Left hindlimb (tissue), 1 donor: ENCODE measurements around the gene LINGO4.
"Not testable (repeated sequence)": the region's sequence is repeated elsewhere in the genome, so short reads cannot be mapped to it uniquely, and the experiment has no call there.

Experiments used
- DNase-seq: peaks from one replicate; pipeline ENCODE4 v3.0.0-alpha.2; 2018

The LINGO4 gene

GRCh38 chr1:151780736-151781135 is 24.5 kb downstream of the LINGO4 start:
- not testable (repeated sequence) for DNase-seq

GRCh38 chr1:151779852-151780251 is 25.4 kb downstream of the LINGO4 start:
- DNase-seq = no peak

GRCh38 chr1:151777317-151777716 is 27.9 kb downstream of the LINGO4 start:
- DNase-seq = no peak

- no peak for DNase-seq
Measured at GRCh38 chr1:151776665-151777062, 28.6 kb downstream of the LINGO4 start.

- DNase-seq = no peak
Measured at GRCh38 chr1:151775894-151776664, 29.1 kb downstream of the LINGO4 start.

- no peak for DNase-seq
Measured at GRCh38 chr1:151774256-151774922, 30.8 kb downstream of the LINGO4 start.

- no peak for DNase-seq
Measured at GRCh38 chr1:151773702-151774101, 31.5 kb downstream of the LINGO4 start.

GRCh38 chr1:151769270-151769669 is 35.9 kb downstream of the LINGO4 start:
- not testable (repeated sequence) for DNase-seq

GRCh38 chr1:151768351-151769066 is 36.7 kb downstream of the LINGO4 start:
- not testable (repeated sequence) for DNase-seq

GRCh38 chr1:151763990-151764389 is 41.2 kb downstream of the LINGO4 start:
- no peak for DNase-seq

- DNase-seq = peak; percentile 90
Measured at GRCh38 chr1:151762941-151763921, 42.0 kb downstream of the LINGO4 start, which contains the start of gene MRPL9. TSS of gene MRPL9 (minus strand) at chr1:151763496. CDS start at chr1:151763479, 17 bp downstream.

- no peak for DNase-seq
Measured at GRCh38 chr1:151760597-151761385, 44.4 kb downstream of the LINGO4 start.

- no peak for DNase-seq
Measured at GRCh38 chr1:151759241-151759640, 46.0 kb downstream of the LINGO4 start.

- no peak for DNase-seq
Measured at GRCh38 chr1:151756291-151756690, 48.9 kb downstream of the LINGO4 start.
